ENCODE results near the gene ITGBL1. TPM values are rescaled to one million over a fixed set of nuclear protein-coding genes. Genes with fewer than 3 reads are reported as not detected.

ITGBL1 gene
- total and polyA plus RNA-seq, 2 donors (not counting 1 experiment from before 2014, with no cell fraction given) = not detected

DNA sequence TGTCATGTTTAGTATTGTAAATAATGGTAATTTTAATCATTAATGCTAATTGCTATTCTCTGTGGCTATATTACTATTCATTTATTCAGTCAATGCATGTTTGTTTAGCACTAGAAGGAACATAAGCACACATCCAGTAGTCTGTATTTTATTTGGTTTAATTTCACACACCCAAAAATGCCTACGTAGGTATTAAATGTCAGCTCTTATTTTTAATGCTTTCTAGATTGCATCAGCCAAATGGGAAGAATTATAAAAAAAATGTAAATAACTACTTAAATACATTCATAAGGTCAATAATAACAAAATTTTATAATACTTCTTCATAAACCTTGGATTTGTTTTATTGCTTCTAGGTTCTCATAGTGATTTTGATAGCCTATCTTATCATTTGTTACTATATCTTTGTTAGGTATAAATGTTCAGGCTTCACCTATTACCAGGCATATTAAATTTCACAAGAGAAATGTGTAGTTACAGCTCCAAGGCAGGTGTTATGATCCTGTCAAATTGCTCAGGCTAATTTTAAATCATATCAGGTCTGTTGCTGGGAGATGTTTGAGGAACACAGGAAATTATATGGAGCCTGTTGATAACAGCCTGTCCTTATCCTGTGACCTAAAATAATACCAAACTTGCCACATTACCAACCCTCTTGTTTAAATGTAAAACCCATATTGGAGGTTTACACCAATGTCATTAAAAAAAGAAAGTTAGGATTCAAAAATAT, 34.4 kb downstream of the ITGBL1 start:
- no peak overlapping the region for H3K4me3 ChIP-seq (ENCODE audit: control extremely low read depth in 1 of 5, extremely low read depth in 1 of 5, insufficient read depth in 1 of 5, low read depth in 2 of 5, low read length in 4 of 5)
- intact Hi-C loops (cut with micrococcal nuclease) = no loop called here
- Mint-ChIP-seq H3K4me3 (no peak overlapping the region), H3K27me3 (no peaks in the 10 kb centered on the region), H3K27ac (no peak overlapping the region), H3K9me3 (ENCODE audit: insufficient read depth) (no peaks in the 10 kb centered on the region), H3K4me1 (no peaks in the 10 kb centered on the region)
- H3K4me2 ChIP-seq (replicated peaks; ENCODE audit: low read depth, low read length, poor library complexity, severe bottlenecking) = no peak overlapping the region
- TF ChIP-seq, protein P1, sequence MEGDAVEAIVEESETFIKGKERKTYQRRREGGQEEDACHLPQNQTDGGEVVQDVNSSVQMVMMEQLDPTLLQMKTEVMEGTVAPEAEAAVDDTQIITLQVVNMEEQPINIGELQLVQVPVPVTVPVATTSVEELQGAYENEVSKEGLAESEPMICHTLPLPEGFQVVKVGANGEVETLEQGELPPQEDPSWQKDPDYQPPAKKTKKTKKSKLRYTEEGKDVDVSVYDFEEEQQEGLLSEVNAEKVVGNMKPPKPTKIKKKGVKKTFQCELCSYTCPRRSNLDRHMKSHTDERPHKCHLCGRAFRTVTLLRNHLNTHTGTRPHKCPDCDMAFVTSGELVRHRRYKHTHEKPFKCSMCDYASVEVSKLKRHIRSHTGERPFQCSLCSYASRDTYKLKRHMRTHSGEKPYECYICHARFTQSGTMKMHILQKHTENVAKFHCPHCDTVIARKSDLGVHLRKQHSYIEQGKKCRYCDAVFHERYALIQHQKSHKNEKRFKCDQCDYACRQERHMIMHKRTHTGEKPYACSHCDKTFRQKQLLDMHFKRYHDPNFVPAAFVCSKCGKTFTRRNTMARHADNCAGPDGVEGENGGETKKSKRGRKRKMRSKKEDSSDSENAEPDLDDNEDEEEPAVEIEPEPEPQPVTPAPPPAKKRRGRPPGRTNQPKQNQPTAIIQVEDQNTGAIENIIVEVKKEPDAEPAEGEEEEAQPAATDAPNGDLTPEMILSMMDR (IDR thresholded peaks at IDR 0.05) = no peak
- TF ChIP-seq EZH2 (IDR thresholded peaks at IDR 0.05; ENCODE audit: borderline replicate concordance, insufficient read depth, low read depth, low read length, poor library complexity, severe bottlenecking) = no peak
- no peak overlapping the region for H3K27ac ChIP-seq (ENCODE audit: low read length in 2 of 2)
- no peaks in the 10 kb centered on the region for H3K4me1 ChIP-seq (ENCODE audit: control insufficient read depth in 2 of 2, insufficient read depth in 2 of 2, low read length in 2 of 2)
- no peak overlapping the region for H3K9ac ChIP-seq (ENCODE audit: low read length)
- H4K20me1 ChIP-seq (ENCODE audit: control insufficient read depth, insufficient read depth, low read length, poor library complexity, severe bottlenecking) = no peaks in the 10 kb centered on the region
- no peak overlapping the region for H2AFZ ChIP-seq (ENCODE audit: insufficient read depth, low read depth, low read length, poor library complexity, severe bottlenecking)
- ATAC-seq (ENCODE audit: low read depth) (no peak), DNase-seq (no peak)
- ChIA-PET POLR2A (no interaction called here), CTCF (no interaction called here)
- H3K79me2 ChIP-seq (ENCODE audit: control insufficient read depth, insufficient read depth, low read length) = no peaks in the 10 kb centered on the region
- WGBS (ENCODE audit: insufficient coverage) = no CpG with 5 or more reads among the region's 1 CpG
- H3K9me3 ChIP-seq (ENCODE audit: control extremely low read depth in 1 of 3, control insufficient read depth in 2 of 3, insufficient read depth in 1 of 3, low read length in 2 of 3) = peaks cover 0 to 1% (median 0%) of the 10 kb centered on the region in 3 donors
- no peaks in the 10 kb centered on the region for H3K36me3 ChIP-seq (replicated peaks in 1 of 2; ENCODE audit: control extremely low read depth in 1 of 2, control insufficient read depth in 1 of 2, extremely low read depth in 1 of 2, insufficient read depth in 2 of 2, low read length in 1 of 2)
- H3K27me3 ChIP-seq (replicated peaks in 1 of 4; ENCODE audit: control extremely low read depth in 1 of 4, control insufficient read depth in 3 of 4, insufficient read depth in 4 of 4, low read length in 3 of 4) = no peaks in the 10 kb centered on the region

DNA sequence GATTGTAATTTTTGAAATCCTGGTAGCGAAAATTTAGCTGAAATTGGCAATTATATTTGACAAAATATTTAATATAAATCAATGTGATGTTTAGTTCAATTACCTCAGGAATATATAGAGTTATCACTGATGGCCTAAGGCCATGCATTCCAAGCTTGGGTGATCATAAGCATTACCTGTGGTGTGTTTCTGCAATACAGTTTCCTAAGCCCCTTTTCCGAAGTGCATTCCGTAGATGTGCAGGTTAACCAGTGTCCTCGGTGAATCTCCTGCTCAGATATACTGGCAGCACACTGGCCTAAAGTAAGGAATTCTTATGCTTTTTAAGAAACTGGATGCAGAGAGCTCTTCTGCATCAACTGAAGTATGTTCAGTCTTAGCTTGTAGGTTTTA, 35.0 kb downstream of the ITGBL1 start:
- H3K4me3 ChIP-seq (ENCODE audit: control extremely low read depth in 1 of 5, extremely low read depth in 1 of 5, insufficient read depth in 1 of 5, low read depth in 2 of 5, low read length in 4 of 5) = no peak overlapping the region
- no peak overlapping the region for H3K4me2 ChIP-seq (replicated peaks; ENCODE audit: low read depth, low read length, poor library complexity, severe bottlenecking)
- POLR2A ChIA-PET = no interaction called here
- no peaks in the 10 kb centered on the region for H4K20me1 ChIP-seq (ENCODE audit: control insufficient read depth, insufficient read depth, low read length, poor library complexity, severe bottlenecking)
- H3K4me1 ChIP-seq (ENCODE audit: control insufficient read depth in 2 of 2, insufficient read depth in 2 of 2, low read length in 2 of 2) = no peaks in the 10 kb centered on the region
- H3K9me3 ChIP-seq (ENCODE audit: control extremely low read depth in 1 of 3, control insufficient read depth in 2 of 3, insufficient read depth in 1 of 3, low read length in 2 of 3) = peaks cover 0 to 1% (median 0%) of the 10 kb centered on the region in 3 donors
- Mint-ChIP-seq H3K4me3 (no peak overlapping the region), H3K27ac (no peak overlapping the region), H3K27me3 (no peaks in the 10 kb centered on the region), H3K4me1 (no peaks in the 10 kb centered on the region), H3K9me3 (ENCODE audit: insufficient read depth) (no peaks in the 10 kb centered on the region)
- DNase-seq (no peak), ATAC-seq (ENCODE audit: low read depth) (no peak)
- no peaks in the 10 kb centered on the region for H3K79me2 ChIP-seq (ENCODE audit: control insufficient read depth, insufficient read depth, low read length)
- intact Hi-C loops (cut with micrococcal nuclease) = no loop called here
- no peak overlapping the region for H2AFZ ChIP-seq (ENCODE audit: insufficient read depth, low read depth, low read length, poor library complexity, severe bottlenecking)
- H3K9ac ChIP-seq (ENCODE audit: low read length) = no peak overlapping the region
- H3K27ac ChIP-seq (ENCODE audit: low read length in 2 of 2) = no peak overlapping the region
- TF ChIP-seq, protein P1 (IDR thresholded peaks at IDR 0.05) = no peak
- no peak for TF ChIP-seq EZH2 (IDR thresholded peaks at IDR 0.05; ENCODE audit: borderline replicate concordance, insufficient read depth, low read depth, low read length, poor library complexity, severe bottlenecking)
- H3K36me3 ChIP-seq (replicated peaks in 1 of 2; ENCODE audit: control extremely low read depth in 1 of 2, control insufficient read depth in 1 of 2, extremely low read depth in 1 of 2, insufficient read depth in 2 of 2, low read length in 1 of 2) = no peaks in the 10 kb centered on the region
- H3K27me3 ChIP-seq (replicated peaks in 1 of 4; ENCODE audit: control extremely low read depth in 1 of 4, control insufficient read depth in 3 of 4, insufficient read depth in 4 of 4, low read length in 3 of 4) = no peaks in the 10 kb centered on the region
- 97% methylated on average over 3 of the region's 4 CpGs for WGBS (ENCODE audit: insufficient coverage)
- CTCF ChIA-PET = no interaction called here

Measured in B cell (primary cell).